GM19043 (cell line): ENCODE results near the gene CDH12.

ENCODE experiments used
- ATAC-seq: cut with Tn5 transposase; IDR thresholded peaks from one replicate; pipeline ENCODE4 v1.9.1; 2021; ENCODE audit warnings: low read depth; ENCODE audit not compliant: unreplicated experiment

The CDH12 gene

GRCh38 chr5:21802100-21802499 lies 1051.0 kb downstream of the CDH12 start:
- ATAC-seq: no peak

DNA sequence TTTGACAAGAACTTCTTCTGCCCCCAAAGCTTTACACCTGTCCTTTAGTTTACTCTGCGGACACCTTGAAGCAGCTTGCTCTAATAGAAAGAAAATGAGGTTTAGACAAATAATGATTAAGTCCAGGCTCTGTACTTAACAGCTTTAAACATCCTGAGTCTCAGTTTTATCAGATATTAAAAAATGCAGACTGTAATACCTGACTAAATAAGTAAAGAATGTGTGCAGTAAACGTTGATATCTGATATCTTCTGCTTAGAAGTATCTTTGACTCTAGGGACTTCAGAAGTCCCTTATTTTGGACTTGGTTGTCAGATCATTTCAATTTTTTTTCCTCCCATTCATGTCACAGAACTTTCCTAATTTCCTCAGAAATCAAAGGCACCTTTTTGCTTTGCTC lies 1060.4 kb downstream of the CDH12 start:
- no peak for ATAC-seq

DNA sequence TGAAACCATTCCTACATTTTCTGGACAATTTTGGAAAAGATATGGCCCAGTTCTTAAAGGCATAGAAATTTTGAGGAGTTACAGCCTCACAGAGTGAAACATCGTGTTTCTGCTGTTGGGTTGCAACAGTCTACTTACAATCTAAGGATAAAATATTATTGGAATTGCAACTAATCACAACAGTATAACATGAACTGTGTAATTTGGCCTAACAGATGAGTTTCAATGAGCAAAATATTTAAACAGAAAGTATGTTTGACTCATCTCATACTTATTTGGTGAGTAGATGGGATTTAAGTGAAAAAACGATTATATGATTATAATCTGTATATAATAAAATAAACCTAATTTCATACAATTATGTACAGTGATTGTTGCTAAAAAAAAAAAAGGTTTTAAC lies 1061.8 kb downstream of the CDH12 start:
- no peak for ATAC-seq

GRCh38 chr5:21784487-21784886 lies 1068.7 kb downstream of the CDH12 start:
- no peak for ATAC-seq

- no peak for ATAC-seq
Measured at GRCh38 chr5:21783074-21783679, 1070.0 kb downstream of the CDH12 start.

DNA sequence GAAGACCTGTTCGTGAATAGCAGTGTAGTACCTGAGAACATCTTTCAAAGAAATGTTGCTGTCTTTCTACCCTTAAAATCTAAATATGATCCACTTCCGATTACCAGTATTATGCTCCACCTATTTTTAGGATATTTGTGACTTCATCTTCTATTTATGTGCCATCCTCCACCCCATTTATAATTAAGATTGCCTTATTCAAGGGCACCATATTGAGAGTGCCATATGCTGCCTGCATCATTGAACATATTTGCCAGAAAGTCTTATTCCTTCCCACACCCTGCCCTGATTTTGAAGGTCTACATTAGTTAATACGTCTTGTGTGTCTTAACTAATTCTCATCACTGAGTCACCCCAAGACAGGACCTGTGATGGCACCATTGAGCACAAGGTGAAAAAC lies 1076.7 kb downstream of the CDH12 start:
- no peak for ATAC-seq

DNA sequence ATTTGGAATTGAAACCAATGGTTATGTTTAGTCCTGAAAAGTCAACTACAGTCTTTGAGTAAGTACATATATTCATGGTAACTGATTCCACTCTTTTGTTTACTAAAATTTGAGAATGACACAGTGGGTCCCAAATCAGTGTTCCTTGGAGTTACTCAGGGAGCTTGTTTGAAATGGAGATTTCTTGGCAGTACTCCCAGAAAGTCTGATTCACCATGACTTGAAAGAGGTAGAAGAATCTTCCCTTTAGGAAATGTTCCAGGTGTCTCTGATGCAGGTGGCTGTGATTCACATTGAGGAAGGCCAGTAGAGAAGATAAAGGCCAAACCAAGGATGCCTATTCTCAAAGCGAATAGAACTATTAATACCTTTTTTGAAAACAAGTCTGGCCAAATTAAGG lies 1078.3 kb downstream of the CDH12 start:
- no peak for ATAC-seq

GRCh38 chr5:21774281-21774680 lies 1078.9 kb downstream of the CDH12 start:
- no peak for ATAC-seq

DNA sequence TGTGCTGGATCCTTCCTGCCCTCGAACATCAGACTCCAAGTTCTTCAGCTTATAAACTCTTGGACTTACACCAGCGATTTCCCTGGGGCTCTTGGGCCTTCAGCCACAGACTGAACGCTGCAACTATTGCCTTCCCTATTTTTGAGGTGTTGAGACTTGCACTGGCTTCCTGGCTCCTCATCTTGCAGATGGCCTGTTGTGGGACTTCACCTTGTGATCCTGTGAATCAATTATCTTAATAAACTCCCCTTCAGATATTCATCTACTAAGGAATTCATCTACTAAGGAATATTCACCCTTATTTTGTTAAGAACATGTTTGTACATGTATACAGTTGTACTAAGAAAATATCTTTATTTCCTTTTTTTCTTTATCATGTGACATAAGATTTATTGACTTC lies 1079.7 kb downstream of the CDH12 start:
- ATAC-seq: no peak

GRCh38 chr5:21765406-21765805 lies 1087.7 kb downstream of the CDH12 start:
- no peak for ATAC-seq

DNA sequence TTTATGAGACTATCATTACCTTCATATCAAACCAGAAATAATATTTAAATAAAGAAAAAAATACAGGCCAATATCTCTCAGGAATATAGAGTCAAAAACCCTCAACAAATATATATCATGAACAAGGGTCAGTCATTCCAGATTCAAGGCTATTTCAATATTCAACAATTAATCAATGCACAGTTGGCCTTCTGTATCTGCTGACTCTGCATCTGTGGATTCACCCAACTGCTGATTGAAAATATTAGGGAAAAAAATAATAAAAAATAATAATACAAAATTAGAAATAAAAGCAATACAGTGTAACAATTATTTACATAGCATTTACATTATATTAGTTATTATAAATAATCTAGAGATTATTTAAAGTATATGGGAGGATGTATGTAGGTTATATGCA lies 1114.0 kb downstream of the CDH12 start:
- no peak for ATAC-seq

GRCh38 chr5:21723500-21723899 lies 1129.6 kb downstream of the CDH12 start:
- ATAC-seq: no peak

DNA sequence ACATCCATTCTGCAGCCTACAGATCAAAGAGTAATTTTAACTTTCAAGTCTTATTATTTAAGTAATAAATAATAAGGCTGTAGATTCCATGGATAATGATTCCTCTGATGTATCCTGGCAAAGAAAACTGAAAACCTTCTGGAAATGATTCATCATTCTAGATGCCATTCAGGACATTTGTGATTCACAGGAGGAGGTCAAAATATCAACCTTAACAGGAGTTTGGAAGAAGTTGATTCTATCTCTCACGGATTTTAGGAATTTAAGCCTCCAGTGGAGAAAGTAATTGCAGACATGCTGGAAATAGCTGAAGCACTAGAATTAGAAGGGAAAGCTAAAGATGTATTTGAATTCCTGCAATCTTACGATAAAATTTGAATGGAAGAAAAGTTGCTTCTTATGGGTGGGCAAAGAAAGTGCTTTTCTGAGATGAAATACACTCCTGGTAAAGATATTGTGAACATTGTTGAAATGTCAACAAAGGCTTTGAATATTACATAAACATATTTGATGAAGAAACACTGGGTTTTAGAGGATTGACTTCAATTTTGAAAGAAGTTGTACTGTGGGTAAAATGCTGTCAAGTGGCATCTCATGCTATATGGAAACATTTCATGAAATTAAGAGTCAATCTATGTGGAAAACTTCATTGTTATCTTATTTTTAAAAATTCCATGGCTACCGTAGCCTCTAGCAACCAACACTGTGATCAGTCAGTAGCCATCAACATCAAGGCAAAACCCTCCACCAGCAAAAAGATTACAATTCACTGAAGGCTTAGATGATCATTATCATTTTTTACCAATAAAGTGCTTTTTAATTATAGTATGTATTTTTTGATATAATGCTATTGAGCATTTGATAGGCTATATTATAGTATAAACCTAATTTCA lies 1141.0 kb downstream of the CDH12 start:
- ATAC-seq: no peak

DNA sequence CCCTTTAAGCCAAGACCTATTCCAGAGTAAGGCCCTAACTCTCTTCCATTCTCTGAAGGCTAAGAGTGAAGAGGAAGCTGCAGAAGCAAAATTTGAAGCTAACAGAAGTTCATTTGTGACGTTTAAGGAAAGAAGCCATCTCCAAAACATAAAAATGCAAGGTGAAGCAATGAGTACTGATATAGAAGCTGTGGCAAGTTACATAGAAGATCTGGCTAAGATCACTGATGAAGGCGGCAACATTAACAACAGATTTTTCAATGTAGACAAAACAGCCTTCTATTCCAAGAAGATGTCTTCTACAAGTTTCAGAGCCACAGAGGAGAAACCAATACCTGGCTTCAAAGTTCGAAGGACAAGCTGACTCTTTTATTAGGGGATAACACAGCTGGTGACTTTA lies 1143.4 kb downstream of the CDH12 start:
- no peak for ATAC-seq

DNA sequence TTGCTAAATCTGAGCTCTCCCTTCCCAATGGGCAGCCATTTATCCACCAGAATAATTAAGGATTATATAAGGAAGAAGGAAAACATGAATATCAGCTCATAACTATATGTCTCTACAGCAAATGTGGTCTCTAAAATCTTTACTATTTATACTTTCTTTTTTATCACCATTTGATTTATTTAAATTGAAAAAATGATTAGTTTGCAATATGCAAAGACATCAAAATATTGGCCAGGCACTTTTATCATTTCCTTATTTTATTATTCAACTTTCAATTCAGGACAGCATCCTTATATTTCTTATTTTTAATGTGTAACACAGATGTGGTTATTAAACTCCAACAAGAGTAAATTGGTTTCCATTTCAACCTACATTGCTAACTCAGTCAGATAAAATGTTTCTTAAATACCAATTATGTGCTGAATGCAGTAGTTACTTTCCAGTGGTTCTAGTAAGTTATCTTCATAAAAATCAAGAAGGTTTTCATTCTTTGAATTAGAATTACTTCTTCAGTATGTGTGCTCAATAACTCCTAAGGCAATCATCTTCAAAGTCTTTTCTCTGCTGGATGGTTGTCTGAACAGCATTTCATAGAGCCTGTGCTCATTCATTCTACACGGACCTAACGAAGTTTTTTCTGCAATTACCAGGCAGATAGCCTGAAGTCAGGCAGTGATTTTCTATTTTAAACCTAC lies 1148.0 kb downstream of the CDH12 start:
- ATAC-seq: no peak

DNA sequence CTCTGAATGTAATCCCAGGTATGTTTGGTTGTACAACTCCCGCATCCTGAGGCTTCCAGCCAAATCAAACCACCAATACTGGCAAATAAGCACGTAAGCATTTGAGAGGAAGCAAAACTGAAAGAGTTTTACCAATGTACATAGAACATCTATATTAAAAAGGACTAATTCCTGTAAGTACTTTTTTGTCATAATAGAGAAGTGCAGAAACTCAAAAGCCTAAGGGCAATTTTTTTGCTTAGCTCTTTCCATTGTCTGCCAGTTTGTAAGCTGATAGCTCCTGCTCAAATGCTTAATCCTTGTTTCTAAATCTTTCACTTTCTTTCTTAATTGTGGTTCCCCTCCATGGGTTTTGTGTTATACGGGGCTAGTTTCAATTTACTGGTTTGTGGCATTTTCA lies 1151.8 kb downstream of the CDH12 start:
- no peak for ATAC-seq
